DND-41 (cell line): ENCODE data around the gene MYH6.

Source experiments
- ATAC-seq: fragments of 200-7000 bp; cut with Tn5 transposase; 3 replicates; pipeline ENCODE4 v1.9.1; 2021; ENCODE audit warnings: low read depth; ENCODE audit not compliant: insufficient read depth
- DNase-seq: peaks from one replicate; pipeline ENCODE4 v3.0.0-alpha.2; 2020
- H2AFZ ChIP-seq: 2 replicates; pipeline ENCODE4 v1.6.0; 2012; ENCODE audit warnings: low read depth, low read length
- H3K27ac ChIP-seq: 2 replicates; pipeline ENCODE4 v1.5.1; 2012; ENCODE audit warnings: low read length, inconsistent platforms
- H3K27me3 ChIP-seq: fragments of 200-600 bp; sonication (generic); 2 replicates; pipeline ENCODE4 v1.6.0; 2012; ENCODE audit warnings: low read length, mild to moderate bottlenecking, inconsistent platforms; ENCODE audit not compliant: insufficient read depth, poor library complexity
- H3K36me3 ChIP-seq: 2 replicates; pipeline ENCODE4 v1.5.1; 2012; ENCODE audit warnings: low read length, inconsistent platforms; ENCODE audit not compliant: insufficient read depth
- H3K4me1 ChIP-seq: 2 replicates; pipeline ENCODE4 v1.5.1; 2012; ENCODE audit warnings: mild to moderate bottlenecking, low read length; ENCODE audit not compliant: insufficient read depth
- H3K4me2 ChIP-seq: 2 replicates; pipeline ENCODE4 v1.6.0; 2012; ENCODE audit warnings: mild to moderate bottlenecking, moderate library complexity, low read length, inconsistent platforms; ENCODE audit not compliant: insufficient read depth
- H3K4me3 ChIP-seq, 2 experiments: fragments of 200-600 bp in 1 of 2; shearing (Covaris generic) in 1 of 2; 2 replicates each; pipeline ENCODE4 v1.5.1; 2012 to 2016; ENCODE audit warnings: inconsistent platforms in 2 of 2, low read length in 2 of 2, mild to moderate bottlenecking in 2 of 2, low read depth in 1 of 2, moderate library complexity in 1 of 2
- H3K79me2 ChIP-seq: 2 replicates; pipeline ENCODE4 v1.6.0; 2012; ENCODE audit warnings: low read length, inconsistent platforms; ENCODE audit not compliant: insufficient read depth
- H3K9ac ChIP-seq: 2 replicates; pipeline ENCODE4 v1.6.0; 2012; ENCODE audit warnings: low read depth, mild to moderate bottlenecking, inconsistent platforms, low read length, moderate library complexity
- H3K9me3 ChIP-seq: 2 replicates; pipeline ENCODE4 v1.5.1; 2012; ENCODE audit warnings: low read length, moderate library complexity, mild to moderate bottlenecking, inconsistent platforms; ENCODE audit not compliant: insufficient read depth, severe bottlenecking
- H4K20me1 ChIP-seq: 2 replicates; pipeline ENCODE4 v1.6.0; 2012; ENCODE audit warnings: low read length; ENCODE audit not compliant: insufficient read depth
- CTCF ChIP-seq: IDR thresholded peaks from 2 replicates; pipeline ENCODE4 v1.5.1; 2012; ENCODE audit warnings: borderline replicate concordance, low read length, moderate library complexity, mild to moderate bottlenecking; ENCODE audit not compliant: poor library complexity, severe bottlenecking; ENCODE audit errors: extremely low read depth
- EZH2 ChIP-seq: IDR thresholded peaks from 3 replicates; pipeline ENCODE4 v1.6.1; 2012; ENCODE audit warnings: borderline replicate concordance, low read depth, mild to moderate bottlenecking, moderate library complexity, low read length, inconsistent platforms; ENCODE audit not compliant: severe bottlenecking

MYH6 gene

GRCh38 chr14:23375527-23376251 lies 32.4 kb downstream of the MYH6 start:
- no peak overlapping the region for H3K27ac ChIP-seq
- no peaks in the 10 kb centered on the region for H3K9me3 ChIP-seq
- TF ChIP-seq CTCF (no peak), EZH2 (no peak)
- no peak overlapping the region for H3K4me2 ChIP-seq
- H2AFZ ChIP-seq, result no peak overlapping the region
- no peaks in the 10 kb centered on the region for H3K4me1 ChIP-seq
- no peaks in the 10 kb centered on the region for H3K36me3 ChIP-seq
- no peak overlapping the region for H3K9ac ChIP-seq
- ATAC-seq, result no peak
- peaks cover 28% of the 10 kb centered on the region for H3K27me3 ChIP-seq
- H3K79me2 ChIP-seq, result no peaks in the 10 kb centered on the region
- no peaks in the 10 kb centered on the region; the same call in 1 of the 2 replicates for H4K20me1 ChIP-seq
- no peak overlapping the region for H3K4me3 ChIP-seq
- no peak for DNase-seq

- no peak for DNase-seq
- Histone ChIP-seq H3K4me1 (no peaks in the 10 kb centered on the region), H3K4me2 (no peak overlapping the region), H4K20me1 (no peaks in the 10 kb centered on the region), H3K27ac (no peak overlapping the region), H3K9me3 (no peaks in the 10 kb centered on the region), H2AFZ (no peak overlapping the region), H3K27me3 (peaks cover 25% of the 10 kb centered on the region), H3K4me3 (no peak overlapping the region), H3K79me2 (no peaks in the 10 kb centered on the region), H3K36me3 (no peaks in the 10 kb centered on the region), H3K9ac (no peak overlapping the region)
- TF ChIP-seq CTCF (no peak), EZH2 (no peak)
- no peak for ATAC-seq
Measured at GRCh38 chr14:23373041-23373440, 35.0 kb downstream of the MYH6 start.

GRCh38 chr14:23372509-23372908 lies 35.6 kb downstream of the MYH6 start, which contains the start of gene IL25:
IL25 (plus strand) TSS chr14:23372809.
- Histone ChIP-seq H3K4me1 (no peaks in the 10 kb centered on the region), H3K79me2 (no peaks in the 10 kb centered on the region), H3K4me3 (no peak within 1 kb of the TSS), H2AFZ (no peak within 1 kb of the TSS), H3K27ac (no peak within 1 kb of the TSS), H3K27me3 (peaks cover 21% of the 10 kb centered on the region), H3K9ac (no peak within 1 kb of the TSS), H3K36me3 (no peaks in the 10 kb centered on the region), H4K20me1 (no peaks in the 10 kb centered on the region), H3K4me2 (no peak within 1 kb of the TSS), H3K9me3 (no peaks in the 10 kb centered on the region)
- DNase-seq, result no peak
- ATAC-seq, result no peak
- TF ChIP-seq CTCF (no peak), EZH2 (no peak)

GRCh38 chr14:23371865-23372264 lies 36.2 kb downstream of the MYH6 start:
- H4K20me1 ChIP-seq, result no peaks in the 10 kb centered on the region
- no peaks in the 10 kb centered on the region for H3K4me1 ChIP-seq
- H3K79me2 ChIP-seq, result no peaks in the 10 kb centered on the region
- no peak overlapping the region for H2AFZ ChIP-seq
- H3K4me2 ChIP-seq, result no peak overlapping the region
- H3K27me3 ChIP-seq, result peaks cover 15% of the 10 kb centered on the region
- no peak overlapping the region for H3K27ac ChIP-seq
- no peak overlapping the region for H3K9ac ChIP-seq
- DNase-seq (no peak), ATAC-seq (no peak)
- H3K36me3 ChIP-seq, result no peaks in the 10 kb centered on the region
- no peak for TF ChIP-seq CTCF
- no peak for TF ChIP-seq EZH2
- H3K4me3 ChIP-seq, result no peak overlapping the region
- no peaks in the 10 kb centered on the region for H3K9me3 ChIP-seq
